ENCODE results near the gene CEP70.

DNA sequence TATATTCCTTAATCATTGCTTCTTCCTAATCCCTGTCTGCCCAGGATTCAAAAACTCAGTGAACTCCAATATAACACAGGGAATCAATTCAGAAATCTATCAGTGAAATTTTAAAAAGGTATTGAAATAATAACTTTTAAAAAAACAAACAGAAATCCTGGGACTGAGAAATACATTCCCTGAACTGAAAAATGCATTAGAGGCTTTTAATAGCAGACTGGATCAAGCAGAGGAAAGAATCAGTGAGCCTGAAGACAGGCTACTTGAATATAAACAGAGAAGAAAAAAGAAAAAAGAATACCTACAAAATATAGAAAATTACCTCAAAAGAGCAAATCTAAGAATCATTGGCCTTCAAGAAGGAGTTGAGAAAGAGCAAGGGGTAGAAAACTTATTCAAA, 54.7 kb downstream of the CEP70 start:
- TF ChIP-seq, protein P1, sequence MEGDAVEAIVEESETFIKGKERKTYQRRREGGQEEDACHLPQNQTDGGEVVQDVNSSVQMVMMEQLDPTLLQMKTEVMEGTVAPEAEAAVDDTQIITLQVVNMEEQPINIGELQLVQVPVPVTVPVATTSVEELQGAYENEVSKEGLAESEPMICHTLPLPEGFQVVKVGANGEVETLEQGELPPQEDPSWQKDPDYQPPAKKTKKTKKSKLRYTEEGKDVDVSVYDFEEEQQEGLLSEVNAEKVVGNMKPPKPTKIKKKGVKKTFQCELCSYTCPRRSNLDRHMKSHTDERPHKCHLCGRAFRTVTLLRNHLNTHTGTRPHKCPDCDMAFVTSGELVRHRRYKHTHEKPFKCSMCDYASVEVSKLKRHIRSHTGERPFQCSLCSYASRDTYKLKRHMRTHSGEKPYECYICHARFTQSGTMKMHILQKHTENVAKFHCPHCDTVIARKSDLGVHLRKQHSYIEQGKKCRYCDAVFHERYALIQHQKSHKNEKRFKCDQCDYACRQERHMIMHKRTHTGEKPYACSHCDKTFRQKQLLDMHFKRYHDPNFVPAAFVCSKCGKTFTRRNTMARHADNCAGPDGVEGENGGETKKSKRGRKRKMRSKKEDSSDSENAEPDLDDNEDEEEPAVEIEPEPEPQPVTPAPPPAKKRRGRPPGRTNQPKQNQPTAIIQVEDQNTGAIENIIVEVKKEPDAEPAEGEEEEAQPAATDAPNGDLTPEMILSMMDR (IDR thresholded peaks at IDR 0.05): no peak
- TF ChIP-seq POLR2AphosphoS5 (IDR thresholded peaks at IDR 0.05): no peak
- no peak for TF ChIP-seq POLR2A (IDR thresholded peaks at IDR 0.05; ENCODE audit: low read depth)
